GM04503 (cell line): Measurements from ENCODE around the gene NQO1.
"Not testable (repeated sequence)": the region's sequence is repeated elsewhere in the genome, so short reads cannot be mapped to it uniquely, and the experiment has no call there.

Experiments
- DNase-seq: peaks from one replicate; pipeline ENCODE4 v3.0.0-alpha.2; 2012; ENCODE audit warnings: low read depth

NQO1 gene

DNA sequence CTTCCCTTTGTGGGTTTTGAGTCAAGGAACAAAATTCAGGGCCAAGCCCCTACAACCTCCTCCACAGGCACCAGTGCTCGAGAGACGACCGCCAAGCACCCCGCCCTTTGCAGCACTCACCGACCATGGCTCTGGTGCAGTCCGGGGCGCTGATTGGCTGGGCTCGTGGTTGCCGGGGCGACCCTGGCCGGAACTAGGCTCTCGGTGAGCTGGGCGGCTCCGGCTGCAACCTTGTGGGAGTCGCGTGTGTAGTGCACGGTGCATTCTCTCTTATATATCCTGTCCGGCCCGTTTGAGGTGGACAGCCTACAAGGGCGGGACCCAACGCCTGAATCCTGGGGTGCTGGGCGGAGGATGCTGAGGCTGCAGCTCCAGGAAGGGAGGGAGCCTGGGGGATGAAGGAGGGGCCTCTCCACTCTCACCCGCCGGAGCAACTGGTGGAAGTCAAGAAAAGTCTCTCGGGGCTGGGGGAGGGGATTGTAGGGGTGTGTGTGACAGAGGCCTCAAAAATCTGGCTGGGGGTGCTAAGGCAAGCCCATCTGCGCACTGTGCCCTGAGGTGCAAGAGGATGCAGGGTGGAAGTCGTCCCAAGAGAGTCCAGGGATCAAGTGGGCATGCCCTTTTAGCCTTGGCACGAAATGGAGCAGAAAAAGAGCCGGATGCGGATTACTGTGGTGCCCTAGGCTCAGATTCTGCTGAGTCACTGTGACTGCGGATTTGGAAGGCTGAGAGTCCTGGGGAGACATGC lies at the start of gene NQO1:
NQO1 (minus strand) TSS at position 248 of the 748 bp plus-strand sequence; CDS start at position 127, 121 bp downstream.
- DNase-seq = peak; percentile 93

- DNase-seq = no peak
Measured at GRCh38 chr16:69775563-69775962, 49.2 kb upstream of the NQO1 start.

- no peak for DNase-seq
Measured at GRCh38 chr16:69773260-69773947, 47.0 kb upstream of the NQO1 start.

DNA sequence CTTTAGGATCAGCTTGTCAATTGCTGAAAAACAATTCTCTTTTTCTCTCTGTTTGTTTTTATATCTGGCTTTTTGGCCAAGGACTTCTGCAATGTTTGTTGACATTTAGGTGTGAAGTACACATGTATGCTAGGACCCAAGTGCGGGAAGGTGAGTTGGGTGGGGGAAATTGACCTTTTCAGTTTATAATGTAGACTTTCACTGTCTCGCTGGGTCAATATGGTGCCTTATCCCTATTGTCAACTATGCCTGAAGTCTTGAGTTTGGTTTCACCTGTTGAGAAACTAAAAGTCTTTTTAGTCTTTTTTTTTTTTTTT lies 45.2 kb upstream of the NQO1 start:
- DNase-seq = no peak

DNA sequence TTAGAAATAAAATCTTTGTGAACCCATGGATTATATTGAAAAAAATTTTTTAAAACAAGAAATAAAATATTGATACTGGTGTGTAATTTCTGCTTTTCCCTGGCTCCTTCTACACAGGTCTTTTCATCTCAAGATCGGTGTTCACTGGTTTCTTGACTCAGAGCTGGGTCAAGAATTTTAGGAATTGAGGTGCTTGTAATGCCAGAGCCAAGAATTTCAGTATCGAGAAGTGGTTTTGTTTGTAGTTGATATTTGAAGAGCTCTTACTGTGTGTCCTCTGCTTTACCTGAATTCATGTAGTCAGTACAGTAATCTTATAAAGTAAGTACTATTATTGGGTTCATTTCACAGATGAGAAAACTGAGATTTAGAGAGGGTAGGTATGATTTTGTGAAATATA lies 43.0 kb upstream of the NQO1 start:
- DNase-seq = no peak

GRCh38 chr16:69768666-69769065 lies 42.3 kb upstream of the NQO1 start:
- no peak for DNase-seq

GRCh38 chr16:69767459-69768229 lies 41.3 kb upstream of the NQO1 start:
- no peak for DNase-seq

DNA sequence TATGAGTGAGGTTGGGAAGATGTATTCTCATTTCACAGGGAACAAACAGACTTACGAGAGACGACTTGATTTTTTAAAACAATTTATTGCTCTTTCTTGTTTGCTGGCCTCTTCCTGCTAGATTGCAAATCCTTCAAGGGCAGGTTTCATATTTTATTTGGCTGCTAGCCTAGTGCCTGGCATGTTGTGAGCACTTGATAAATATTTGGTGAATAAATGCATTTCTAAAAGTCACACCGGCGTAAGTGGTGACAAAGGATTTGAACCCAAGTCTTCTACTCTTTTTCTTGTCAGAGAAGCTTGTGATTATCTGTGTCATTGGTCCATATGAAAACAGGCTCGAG lies 37.2 kb upstream of the NQO1 start:
- no peak for DNase-seq

DNA sequence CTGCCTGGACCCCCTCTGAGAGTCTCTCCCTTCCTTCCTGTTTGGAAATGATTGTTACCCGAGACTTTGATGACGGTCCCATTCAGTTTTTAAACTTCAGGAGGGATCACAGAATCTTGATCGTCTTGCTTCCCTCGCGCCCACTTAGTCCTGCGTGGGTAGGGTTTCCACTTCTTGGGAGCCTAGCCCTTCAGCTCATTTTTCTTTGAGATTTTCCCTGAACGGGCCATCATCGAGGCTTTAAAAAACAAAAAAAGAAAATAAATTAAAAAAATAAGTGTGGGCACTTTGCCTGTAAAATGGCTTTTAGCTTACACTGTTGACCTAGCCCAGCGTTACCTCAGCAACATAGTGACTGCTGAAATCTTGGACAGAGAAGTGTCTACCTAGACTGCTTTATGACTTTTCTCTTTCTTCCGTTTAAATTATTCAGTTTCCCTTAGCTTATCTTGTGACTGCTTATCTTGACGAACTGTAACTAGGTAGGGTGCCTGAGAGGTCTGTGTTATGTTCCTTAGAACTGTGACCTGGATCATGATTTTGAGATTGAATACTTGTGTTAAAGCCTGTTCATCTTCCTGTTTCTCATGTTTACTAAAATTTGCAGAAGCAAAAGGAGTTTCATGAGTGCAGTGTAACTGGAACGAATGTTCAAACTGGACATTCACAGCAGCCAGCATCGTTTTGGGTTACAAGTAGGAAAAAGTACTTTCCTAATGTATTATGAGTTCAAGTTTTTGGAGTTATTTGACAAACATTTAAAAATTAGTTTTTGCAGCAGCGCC lies 36.6 kb upstream of the NQO1 start:
- no peak for DNase-seq

GRCh38 chr16:69761983-69762813 lies 35.8 kb upstream of the NQO1 start, which contains the start of gene WWP2:
WWP2 (plus strand) TSS chr16:69762332; CDS start chr16:69787011, 24,679 bp downstream.
- no peak for DNase-seq

GRCh38 chr16:69757375-69757774 lies 31.0 kb upstream of the NQO1 start:
- DNase-seq = not testable (repeated sequence)

DNA sequence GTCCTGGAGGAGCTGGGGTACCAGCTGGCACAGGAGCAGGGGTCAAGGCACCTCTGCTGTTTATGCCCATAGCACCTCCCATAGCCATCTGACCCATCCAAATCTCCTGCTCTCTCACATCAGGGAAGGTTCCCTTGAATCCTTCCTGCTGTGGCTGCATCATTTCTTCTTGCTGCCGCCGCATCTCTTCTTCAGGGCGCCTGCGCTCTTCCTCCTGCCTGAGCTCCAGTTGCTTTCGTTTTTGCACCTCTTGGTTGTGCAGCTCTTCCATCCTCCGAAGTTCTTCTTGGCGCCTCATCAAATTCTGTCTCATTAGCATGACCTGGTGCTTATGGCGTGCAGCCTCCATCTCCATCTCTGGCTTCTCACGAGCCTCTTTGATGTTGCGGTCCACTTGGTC lies 30.3 kb upstream of the NQO1 start:
- no peak for DNase-seq

- peak; percentile 64 for DNase-seq
Measured at GRCh38 chr16:69754469-69755310, 28.3 kb upstream of the NQO1 start, which contains the start of gene NOB1. NOB1 (minus strand) TSS chr16:69754926; CDS start chr16:69754910, 16 bp downstream.

- DNase-seq = no peak
Measured at GRCh38 chr16:69754143-69754468, 27.7 kb upstream of the NQO1 start.

GRCh38 chr16:69748694-69749345 lies 22.5 kb upstream of the NQO1 start:
- no peak for DNase-seq

DNA sequence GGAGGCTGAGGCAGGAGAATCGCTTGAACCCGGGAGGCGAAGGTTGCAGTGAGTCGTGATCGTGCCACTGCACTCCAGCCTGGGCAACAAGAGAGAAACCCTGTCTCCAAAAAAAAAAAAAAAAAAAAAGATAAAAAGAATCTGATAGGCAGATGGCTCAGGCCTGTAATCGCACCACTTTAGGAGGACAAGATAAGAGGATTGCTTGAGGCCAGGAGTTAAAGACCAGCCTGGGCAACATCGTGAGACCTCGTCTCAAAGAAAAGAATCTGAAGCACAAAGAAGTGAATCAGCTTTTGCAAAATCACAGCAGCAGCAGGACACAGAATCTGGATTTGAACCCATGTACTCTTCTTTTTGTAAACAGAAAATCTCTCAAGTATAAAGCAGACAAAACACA lies 20.8 kb upstream of the NQO1 start:
- no peak for DNase-seq

DNA sequence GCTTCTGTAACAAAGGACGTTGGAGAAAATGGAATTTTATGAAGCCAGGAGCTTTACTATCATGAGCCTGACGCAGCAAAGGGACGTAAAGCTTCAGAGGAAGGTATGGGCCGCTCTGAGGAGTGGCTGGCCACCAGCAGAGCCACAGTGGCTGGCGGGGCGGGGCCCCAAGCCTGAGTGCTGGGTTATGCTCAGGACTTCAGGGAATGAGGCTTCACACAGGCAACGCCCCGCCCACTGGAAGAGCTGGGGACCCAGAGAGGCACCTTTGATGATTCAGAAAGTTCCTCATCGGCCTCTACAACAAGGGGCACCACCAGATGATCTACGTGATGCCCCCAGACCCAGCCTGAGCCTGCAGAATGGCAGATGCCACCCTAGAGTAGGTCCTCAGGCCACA lies 19.6 kb upstream of the NQO1 start:
- no peak for DNase-seq

- no peak for DNase-seq
Measured at GRCh38 chr16:69745232-69745612, 18.9 kb upstream of the NQO1 start.

DNA sequence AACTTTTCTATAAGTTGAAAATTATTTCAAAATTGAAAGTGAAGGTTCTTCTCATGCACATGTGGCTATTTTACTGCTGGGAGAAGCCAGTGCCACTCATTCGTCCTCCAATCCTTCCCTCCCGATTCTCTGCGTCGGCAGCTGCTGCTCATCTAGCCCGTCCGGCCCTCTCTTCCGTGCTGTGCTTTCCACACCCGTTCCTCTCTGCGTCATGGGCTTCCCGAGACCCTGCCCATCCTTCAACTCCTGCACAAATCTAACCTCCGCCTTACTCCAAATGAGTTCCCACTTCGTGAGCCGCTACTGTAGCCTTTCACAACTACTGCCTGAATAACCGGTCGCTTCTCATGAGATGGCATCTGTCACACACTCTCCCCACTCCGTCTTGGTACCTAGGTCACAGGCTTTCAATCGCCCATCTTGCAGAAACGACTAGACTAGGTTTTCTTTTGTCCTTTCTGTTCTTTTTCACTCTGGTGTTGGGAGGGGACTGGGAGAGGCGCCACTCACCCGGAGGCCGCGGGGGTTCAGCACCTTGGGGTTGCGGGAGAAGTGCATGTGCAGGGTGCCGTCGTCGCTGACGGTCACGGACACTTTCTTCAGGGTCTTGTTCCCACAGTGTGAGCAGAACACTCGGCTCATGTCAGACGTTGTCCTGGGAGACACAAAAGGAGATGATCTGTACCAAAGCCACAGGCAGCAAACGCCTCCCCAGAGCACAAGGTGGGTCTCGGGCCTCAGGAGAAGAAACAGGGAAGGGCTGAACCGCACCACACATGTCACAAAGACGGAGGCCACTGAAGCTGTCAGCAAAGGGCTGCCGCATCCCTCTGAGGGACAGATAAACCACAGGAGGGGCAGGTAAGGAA lies 18.2 kb upstream of the NQO1 start:
- no peak for DNase-seq
